SK-N-SH (cell line): ENCODE results near the gene IL9. TPM values are rescaled to one million over a fixed set of nuclear protein-coding genes. Genes with fewer than 3 reads are reported as not detected.

Experiments
- CTCF ChIA-PET: fragments of 300-600, 350-600 bp; formaldehyde crosslinking; extraction: SDS; loops from one replicate; lab custom pipeline; 2021; lab: Yijun Ruan, JAX
- POLR2A ChIA-PET: fragments of 350-600 bp; sonication (Branson Sonifier 250); formaldehyde crosslinking; extraction: SDS; loops from one replicate; lab custom pipeline; 2020; ENCODE audit warnings: antibody characterized with exemption, inconsistent platforms; lab: Yijun Ruan, JAX
- DNase-seq: peaks from one replicate; pipeline ENCODE4 v3.0.0; 2012
- H2AFZ ChIP-seq: fragments of 200-600 bp; sonication (generic); 2 replicates; pipeline ENCODE4 v1.8.1; 2016; ENCODE audit warnings: antibody characterized with exemption, mild to moderate bottlenecking, low read depth
- H3F3A ChIP-seq: fragments of 200-600 bp; sonication (generic); replicated peaks from 2 replicates; pipeline ENCODE3; 2016; ENCODE audit warnings: antibody characterized with exemption, mild to moderate bottlenecking; ENCODE audit not compliant: insufficient read depth
- H3K27ac ChIP-seq, 2 experiments: fragments of 200-500 bp in 1 of 2; fragments of 200-600 bp in 1 of 2; sonication (Bioruptor generic) in 1 of 2; sonication (generic), shearing (Covaris generic) in 1 of 2; 2 replicates each; pipeline versions ENCODE4 v1.5.1 to v1.6.1; 2014 to 2016; ENCODE audit warnings: low read depth in 2 of 2, inconsistent platforms in 1 of 2, low read length in 1 of 2, mild to moderate bottlenecking in 1 of 2, mixed read lengths in 1 of 2
- H3K27me3 ChIP-seq: fragments of 200-600 bp; sonication (generic), shearing (Covaris generic); 2 replicates; pipeline ENCODE4 v1.6.1; 2016; ENCODE audit warnings: mixed run types; ENCODE audit not compliant: insufficient read depth
- H3K36me3 ChIP-seq, 2 experiments: fragments of 200-500 bp in 1 of 2; fragments of 200-600 bp in 1 of 2; sonication (Bioruptor generic) in 1 of 2; sonication (generic) in 1 of 2; replicated peaks in 1 of 2; 2 replicates each; pipeline versions ENCODE3 to v1.5.1; 2014 to 2016; ENCODE audit warnings: low read length in 1 of 2, mild to moderate bottlenecking in 1 of 2; ENCODE audit not compliant: insufficient read depth in 2 of 2, control insufficient read depth in 1 of 2
- H3K4me1 ChIP-seq, 2 experiments: fragments of 200-500 bp in 1 of 2; fragments of 200-600 bp in 1 of 2; sonication (Bioruptor generic) in 1 of 2; sonication (generic), shearing (Covaris generic) in 1 of 2; 2 replicates each; pipeline versions ENCODE4 v1.5.1 to v1.6.1; 2014 to 2016; ENCODE audit warnings: low read depth in 1 of 2, low read length in 1 of 2, mixed run types in 1 of 2; ENCODE audit not compliant: insufficient read depth in 2 of 2, control insufficient read depth in 1 of 2
- H3K4me2 ChIP-seq: fragments of 200-600 bp; sonication (generic), shearing (Covaris generic); 2 replicates; pipeline ENCODE4 v1.6.1; 2017; ENCODE audit warnings: mixed run types
- H3K4me3 ChIP-seq, 2 experiments: fragments of 200-500 bp in 1 of 2; fragments of 200-600 bp in 1 of 2; sonication (Bioruptor generic) in 1 of 2; sonication (generic), shearing (Covaris generic) in 1 of 2; 2 replicates each; pipeline versions ENCODE4 v1.5.1 to v1.8.1; 2014 to 2016; ENCODE audit warnings: low read depth in 2 of 2, inconsistent platforms in 1 of 2, low read length in 1 of 2, mild to moderate bottlenecking in 1 of 2, mixed read lengths in 1 of 2, moderate library complexity in 1 of 2
- H3K79me2 ChIP-seq: fragments of 200-600 bp; sonication (generic); 2 replicates; pipeline ENCODE4 v1.8.1; 2017; ENCODE audit warnings: mild to moderate bottlenecking; ENCODE audit not compliant: insufficient read depth
- H3K9ac ChIP-seq: fragments of 200-600 bp; sonication (generic); 2 replicates; pipeline ENCODE4 v1.6.1; 2017; ENCODE audit warnings: mixed run types
- H3K9me2 ChIP-seq: fragments of 200-600 bp; sonication (generic); 2 replicates; pipeline ENCODE4 v1.6.1; 2017; ENCODE audit warnings: mixed run types
- H3K9me3 ChIP-seq: fragments of 200-600 bp; sonication (generic); 2 replicates; pipeline ENCODE4 v1.6.1; 2017; ENCODE audit warnings: mixed run types, mild to moderate bottlenecking, moderate library complexity
- H4K20me1 ChIP-seq: fragments of 200-600 bp; sonication (generic); 2 replicates; pipeline ENCODE4 v1.6.1; 2017; ENCODE audit warnings: mild to moderate bottlenecking, mixed run types; ENCODE audit not compliant: insufficient read depth
- CHD2 ChIP-seq: fragments of 150-350 bp; IDR thresholded peaks from 2 replicates; pipeline ENCODE4 v1.6.1; 2018; ENCODE audit warnings: low read length; ENCODE audit not compliant: partially characterized antibody
- ELF1 ChIP-seq: IDR thresholded peaks from 2 replicates; pipeline ENCODE4 v1.4.0; 2012
- FOXJ3 ChIP-seq: sonication (generic); formaldehyde crosslinking; IDR thresholded peaks from 2 replicates; pipeline ENCODE4 v1.5.1; 2020; ENCODE audit warnings: mild to moderate bottlenecking, missing genetic modification reagents
- FOXM1 ChIP-seq: IDR thresholded peaks from 2 replicates; pipeline ENCODE4 v1.4.0; 2012; ENCODE audit warnings: low read depth, mild to moderate bottlenecking
- GABPA ChIP-seq: IDR thresholded peaks from 2 replicates; pipeline ENCODE4 v1.4.0; 2012; ENCODE audit warnings: low read depth, mild to moderate bottlenecking
- GATA2 ChIP-seq: sonication (generic); formaldehyde crosslinking; IDR thresholded peaks from 2 replicates; pipeline ENCODE4 v1.5.0; 2020; ENCODE audit warnings: mild to moderate bottlenecking, missing genetic modification reagents
- IRF3 ChIP-seq: fragments of 150-350 bp; IDR thresholded peaks from 2 replicates; pipeline ENCODE4 v1.6.1; 2016; ENCODE audit warnings: mild to moderate bottlenecking, low read depth, low read length
- NFIC ChIP-seq: IDR thresholded peaks from 2 replicates; pipeline ENCODE4 v1.4.0; 2012; ENCODE audit warnings: borderline replicate concordance
- POLR2AphosphoS5 ChIP-seq: IDR thresholded peaks from 2 replicates; pipeline ENCODE4 v1.6.1; 2012; ENCODE audit warnings: low read depth, low read length
- RAD21 ChIP-seq: IDR thresholded peaks from 2 replicates; pipeline ENCODE4 v1.6.1; 2012; ENCODE audit warnings: mild to moderate bottlenecking, low read length
- SIN3A ChIP-seq: IDR thresholded peaks from 2 replicates; pipeline ENCODE4 v1.6.1; 2012; ENCODE audit warnings: low read depth, mild to moderate bottlenecking, low read length, moderate library complexity, borderline replicate concordance
- SMC3 ChIP-seq: IDR thresholded peaks from 2 replicates; pipeline ENCODE4 v1.6.1; 2012; ENCODE audit warnings: low read depth, low read length, improper control_type of control experiment
- TEAD4 ChIP-seq: IDR thresholded peaks from 2 replicates; pipeline ENCODE4 v1.4.0; 2012; ENCODE audit warnings: mild to moderate bottlenecking, borderline replicate concordance; ENCODE audit not compliant: insufficient read depth
- ZBTB33 ChIP-seq: IDR thresholded peaks from 2 replicates; pipeline ENCODE4 v1.4.0; 2012; ENCODE audit warnings: low read depth, borderline replicate concordance
- WGBS: methylation state at CpG from one replicate; pipeline ENCODE4 v1.1.6; 2017; ENCODE audit warnings: low lambda C conversion rate; 5-methylcytosine and 5-hydroxymethylcytosine counted together
- polyA plus RNA-seq, 3 experiments: library from polyadenylated mRNA; depleted of rRNA; stranded (reverse); fragments of >200 nt; gene quantifications; 2 replicates each; pipeline ENCODE4 v1.2.3, GENCODE V29; 2012
- TF ChIP-seq, protein P1 (sequence below): fragments of 150-350 bp; IDR thresholded peaks from 2 replicates; pipeline ENCODE4 v1.6.1; 2017; ENCODE audit warnings: antibody characterized with exemption, low read length, low read depth, borderline replicate concordance
- TF ChIP-seq, protein P2 (sequence below): IDR thresholded peaks from 2 replicates; pipeline ENCODE4; 2012
- TF ChIP-seq, protein P3 (sequence below): IDR thresholded peaks from 2 replicates; pipeline ENCODE4 v1.4.0; 2012; ENCODE audit warnings: low read depth
- TF ChIP-seq, protein P4 (sequence below): IDR thresholded peaks from 2 replicates; pipeline ENCODE4 v1.6.1; 2012; ENCODE audit warnings: mild to moderate bottlenecking, low read depth, low read length, moderate library complexity

IL9 gene
- polyA plus RNA-seq, 1 of the 3 experiments (the other 2 are of a cell fraction), result not detected

DNA sequence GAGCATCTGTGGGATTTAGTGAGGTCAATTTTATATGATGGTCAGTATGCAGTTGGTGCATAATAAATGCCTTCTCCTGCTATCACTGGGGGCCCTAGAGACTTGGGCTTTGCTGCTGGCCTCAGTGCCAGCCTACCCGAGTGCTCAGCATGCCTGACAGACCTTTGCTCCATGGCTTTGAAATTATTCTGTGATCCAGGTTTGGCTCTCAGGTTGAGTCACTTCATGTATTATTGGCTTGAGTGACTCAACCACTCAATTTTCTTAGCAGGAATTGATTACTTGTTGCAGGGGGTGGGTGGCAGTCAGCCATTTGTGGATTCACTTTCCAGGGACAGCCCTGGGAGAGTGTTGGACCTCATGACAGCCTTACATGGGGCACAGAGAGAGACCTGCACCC, 47.7 kb downstream of the IL9 start:
- H3K9me3 ChIP-seq, result no peaks in the 10 kb centered on the region
- H3K27ac ChIP-seq, result no peak overlapping the region
- DNase-seq, result no peak
- H3K9ac ChIP-seq, result no peak overlapping the region
- no peaks in the 10 kb centered on the region for H3K36me3 ChIP-seq
- H3F3A ChIP-seq, result no peaks in the 10 kb centered on the region
- H3K79me2 ChIP-seq, result no peaks in the 10 kb centered on the region
- POLR2A ChIA-PET, result no interaction called here
- H3K4me3 ChIP-seq, result no peak overlapping the region
- no peaks in the 10 kb centered on the region for H4K20me1 ChIP-seq
- WGBS, result 20% methylated on average over 1 of the region's 1 CpG
- H3K9me2 ChIP-seq, result no peaks in the 10 kb centered on the region
- H2AFZ ChIP-seq, result no peak overlapping the region
- CTCF ChIA-PET, result interaction anchor here (1.3 to 1.6 kb wide), 2 partner anchors 364 to 382 kb away, joined by 3 to 7 read pairs; no protein-coding TSS in a partner anchor
- 0 out of 2 replicates have a peak, but pooled peaks cover 4% of the 10 kb centered on the region for H3K27me3 ChIP-seq
- no peak overlapping the region for H3K4me2 ChIP-seq
- TF ChIP-seq NFIC (no peak), POLR2AphosphoS5 (no peak), TEAD4 (no peak), SMC3 (no peak)
- TF ChIP-seq, protein P1, sequence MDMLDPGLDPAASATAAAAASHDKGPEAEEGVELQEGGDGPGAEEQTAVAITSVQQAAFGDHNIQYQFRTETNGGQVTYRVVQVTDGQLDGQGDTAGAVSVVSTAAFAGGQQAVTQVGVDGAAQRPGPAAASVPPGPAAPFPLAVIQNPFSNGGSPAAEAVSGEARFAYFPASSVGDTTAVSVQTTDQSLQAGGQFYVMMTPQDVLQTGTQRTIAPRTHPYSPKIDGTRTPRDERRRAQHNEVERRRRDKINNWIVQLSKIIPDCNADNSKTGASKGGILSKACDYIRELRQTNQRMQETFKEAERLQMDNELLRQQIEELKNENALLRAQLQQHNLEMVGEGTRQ, result no peak
- H3K4me1 ChIP-seq, result no peaks in the 10 kb centered on the region

- Histone ChIP-seq H3K4me3 (no peak overlapping the region), H3F3A (no peaks in the 10 kb centered on the region), H3K4me2 (no peak overlapping the region), H3K4me1 (no peaks in the 10 kb centered on the region), H2AFZ (no peak overlapping the region), H3K27ac (no peak overlapping the region), H3K9me2 (no peaks in the 10 kb centered on the region), H3K9me3 (no peaks in the 10 kb centered on the region), H4K20me1 (no peaks in the 10 kb centered on the region), H3K79me2 (no peaks in the 10 kb centered on the region), H3K9ac (no peak overlapping the region), H3K27me3 (no peaks in the 10 kb centered on the region), H3K36me3 (no peaks in the 10 kb centered on the region)
- POLR2A ChIA-PET, result no interaction called here
- DNase-seq, result no peak
- CTCF ChIA-PET, result interaction anchor here (0.5 to 9.4 kb wide), 5 partner anchors 15 to 1766 kb away, joined by 3 to 47 read pairs (median 4); no protein-coding TSS in a partner anchor
- TF ChIP-seq ZBTB33 (no peak), RAD21 (no peak), IRF3 (no peak), GABPA (no peak), CHD2 (no peak), ELF1 (no peak), FOXJ3 (CRISPR knock-in tag) (no peak), FOXM1 (no peak), SIN3A (no peak), GATA2 (CRISPR knock-in tag) (no peak)
- TF ChIP-seq, protein P2, sequence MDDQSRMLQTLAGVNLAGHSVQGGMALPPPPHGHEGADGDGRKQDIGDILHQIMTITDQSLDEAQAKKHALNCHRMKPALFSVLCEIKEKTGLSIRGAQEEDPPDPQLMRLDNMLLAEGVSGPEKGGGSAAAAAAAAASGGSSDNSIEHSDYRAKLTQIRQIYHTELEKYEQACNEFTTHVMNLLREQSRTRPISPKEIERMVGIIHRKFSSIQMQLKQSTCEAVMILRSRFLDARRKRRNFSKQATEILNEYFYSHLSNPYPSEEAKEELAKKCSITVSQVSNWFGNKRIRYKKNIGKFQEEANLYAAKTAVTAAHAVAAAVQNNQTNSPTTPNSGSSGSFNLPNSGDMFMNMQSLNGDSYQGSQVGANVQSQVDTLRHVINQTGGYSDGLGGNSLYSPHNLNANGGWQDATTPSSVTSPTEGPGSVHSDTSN, result no peak
- TF ChIP-seq, protein P3, sequence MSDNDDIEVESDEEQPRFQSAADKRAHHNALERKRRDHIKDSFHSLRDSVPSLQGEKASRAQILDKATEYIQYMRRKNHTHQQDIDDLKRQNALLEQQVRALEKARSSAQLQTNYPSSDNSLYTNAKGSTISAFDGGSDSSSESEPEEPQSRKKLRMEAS, result no peak
- TF ChIP-seq, protein P4, sequence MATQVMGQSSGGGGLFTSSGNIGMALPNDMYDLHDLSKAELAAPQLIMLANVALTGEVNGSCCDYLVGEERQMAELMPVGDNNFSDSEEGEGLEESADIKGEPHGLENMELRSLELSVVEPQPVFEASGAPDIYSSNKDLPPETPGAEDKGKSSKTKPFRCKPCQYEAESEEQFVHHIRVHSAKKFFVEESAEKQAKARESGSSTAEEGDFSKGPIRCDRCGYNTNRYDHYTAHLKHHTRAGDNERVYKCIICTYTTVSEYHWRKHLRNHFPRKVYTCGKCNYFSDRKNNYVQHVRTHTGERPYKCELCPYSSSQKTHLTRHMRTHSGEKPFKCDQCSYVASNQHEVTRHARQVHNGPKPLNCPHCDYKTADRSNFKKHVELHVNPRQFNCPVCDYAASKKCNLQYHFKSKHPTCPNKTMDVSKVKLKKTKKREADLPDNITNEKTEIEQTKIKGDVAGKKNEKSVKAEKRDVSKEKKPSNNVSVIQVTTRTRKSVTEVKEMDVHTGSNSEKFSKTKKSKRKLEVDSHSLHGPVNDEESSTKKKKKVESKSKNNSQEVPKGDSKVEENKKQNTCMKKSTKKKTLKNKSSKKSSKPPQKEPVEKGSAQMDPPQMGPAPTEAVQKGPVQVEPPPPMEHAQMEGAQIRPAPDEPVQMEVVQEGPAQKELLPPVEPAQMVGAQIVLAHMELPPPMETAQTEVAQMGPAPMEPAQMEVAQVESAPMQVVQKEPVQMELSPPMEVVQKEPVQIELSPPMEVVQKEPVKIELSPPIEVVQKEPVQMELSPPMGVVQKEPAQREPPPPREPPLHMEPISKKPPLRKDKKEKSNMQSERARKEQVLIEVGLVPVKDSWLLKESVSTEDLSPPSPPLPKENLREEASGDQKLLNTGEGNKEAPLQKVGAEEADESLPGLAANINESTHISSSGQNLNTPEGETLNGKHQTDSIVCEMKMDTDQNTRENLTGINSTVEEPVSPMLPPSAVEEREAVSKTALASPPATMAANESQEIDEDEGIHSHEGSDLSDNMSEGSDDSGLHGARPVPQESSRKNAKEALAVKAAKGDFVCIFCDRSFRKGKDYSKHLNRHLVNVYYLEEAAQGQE, result no peak
Observed at GRCh38 chr5:135846311-135846710, 49.3 kb downstream of the IL9 start.
